ENCODE data around the gene CHRND. TPM values are rescaled to one million over a fixed set of nuclear protein-coding genes. Genes with fewer than 3 reads are reported as not detected.

CHRND gene
- total and polyA plus RNA-seq, 2 of the 8 experiments (the other 6 are each of a cell fraction or from before 2014, with no cell fraction given): 0.24 TPM; not detected in 1

GRCh38 chr2:232520489-232520888 is 5.5 kb upstream of the CHRND start:
- Histone ChIP-seq H2BK15ac (ENCODE audit: low read length) (no peak overlapping the region), H2BK120ac (replicated peaks; ENCODE audit: low read depth, low read length) (no peak overlapping the region), H3K4me2 (ENCODE audit: insufficient read depth in 1 of 2, low read depth in 2 of 2, low read length in 2 of 2) (no peak overlapping the region), H3K9ac (replicated peaks in 1 of 4; ENCODE audit: extremely low read depth in 1 of 4, low read depth in 3 of 4, low read length in 3 of 4) (no peak overlapping the region), H2BK20ac (ENCODE audit: low read length) (no peak overlapping the region), H3K4me3 (ENCODE audit: extremely low read depth in 1 of 4, insufficient read depth in 2 of 4, low read depth in 3 of 4, low read length in 4 of 4) (no peak overlapping the region), H3K4me1 (replicated peaks in 1 of 4; ENCODE audit: control insufficient read depth in 3 of 4, insufficient read depth in 4 of 4, low read length in 3 of 4) (peaks cover 0 to 22% (median 7%) of the 10 kb centered on the region in 4 experiments; a peak in 5 of 7 replicates), H3K9me3 (ENCODE audit: insufficient read depth in 2 of 2, low read depth in 1 of 2, low read length in 1 of 2) (no peaks in the 10 kb centered on the region), H3K27me3 (replicated peaks in 1 of 4; ENCODE audit: control insufficient read depth in 3 of 4, extremely low read depth in 1 of 4, insufficient read depth in 3 of 4, low read length in 3 of 4) (peaks cover 19 to 43% (median 37%) of the 10 kb centered on the region in 4 experiments), H3K79me1 (ENCODE audit: low read depth, low read length) (no peaks in the 10 kb centered on the region), H3K4ac (replicated peaks; ENCODE audit: insufficient read length, low read depth, low read length) (no peak overlapping the region), H2AFZ (ENCODE audit: low read length) (no peak overlapping the region), H3K36me3 (ENCODE audit: control insufficient read depth in 2 of 4, insufficient read depth in 4 of 4, low read length in 3 of 4) (no peaks in the 10 kb centered on the region), H2BK12ac (ENCODE audit: low read depth, low read length) (no peak overlapping the region), H3K23ac (ENCODE audit: insufficient read length) (no peak overlapping the region), H4K20me1 (replicated peaks in 1 of 2; ENCODE audit: control insufficient read depth in 1 of 2, insufficient read depth in 2 of 2, low read length in 2 of 2) (peaks cover 3 to 4% of the 10 kb centered on the region in 2 experiments), H4K5ac (ENCODE audit: insufficient read length, low read depth, low read length) (no peak overlapping the region), H2AK5ac (ENCODE audit: low read depth, low read length) (no peak overlapping the region), H3K79me2 (ENCODE audit: control insufficient read depth in 1 of 2, insufficient read depth in 2 of 2, low read length in 2 of 2) (no peaks in the 10 kb centered on the region), H3K23me2 (ENCODE audit: low read depth, low read length) (peaks cover 10% of the 10 kb centered on the region; the same call in 1 of the 2 replicates), H2BK5ac (ENCODE audit: low read depth, low read length) (no peak overlapping the region), H3K18ac (ENCODE audit: extremely low read depth, low read length) (no peak overlapping the region), H3K27ac (ENCODE audit: low read depth, low read length) (no peak overlapping the region), H4K91ac (replicated peaks; ENCODE audit: insufficient read length, low read length) (no peak overlapping the region), H3K14ac (ENCODE audit: insufficient read length) (no peak overlapping the region), H4K8ac (ENCODE audit: extremely low read depth, insufficient read depth, low read length) (no peak overlapping the region), H3K56ac (replicated peaks; ENCODE audit: insufficient read length, low read depth, low read length) (no peak overlapping the region)
- FAIRE-seq: no peak
- 84% methylated on average over 13 of the region's 15 CpGs; no CpG with 5 or more reads in 1 of the 2 experiments for WGBS, 2 experiments (ENCODE audit: extremely low coverage in 1 of 2, insufficient coverage in 1 of 2, insufficient read length in 1 of 2, insufficient replicate concordance in 2 of 2, low coverage in 1 of 2, low lambda C conversion rate in 2 of 2, missing lambda C conversion rate in 1 of 2)
- POLR2A ChIA-PET (ENCODE audit: partially characterized antibody): interaction anchor here (0.5 to 1.7 kb wide), 4 partner anchors 12 to 129 kb away, joined by 3 to 5 read pairs (median 4); partner anchors contain the start of genes EIF4E2 and TIGD1
- CTCF ChIA-PET (ENCODE audit: partially characterized antibody): interaction anchor here (0.7 to 10.6 kb wide), 30 partner anchors 11 to 194 kb away, joined by 3 to 176 read pairs (median 6); partner anchors contain the start of gene CHRNG
- no peak for TF ChIP-seq SUZ12 (IDR thresholded peaks at IDR 0.05; ENCODE audit: low read length)
- peak; percentile 31; the same call in 1 of the 2 replicates for TF ChIP-seq SP1 (IDR thresholded peaks at IDR 0.05; ENCODE audit: low read depth, low read length)
- TF ChIP-seq, protein P1, sequence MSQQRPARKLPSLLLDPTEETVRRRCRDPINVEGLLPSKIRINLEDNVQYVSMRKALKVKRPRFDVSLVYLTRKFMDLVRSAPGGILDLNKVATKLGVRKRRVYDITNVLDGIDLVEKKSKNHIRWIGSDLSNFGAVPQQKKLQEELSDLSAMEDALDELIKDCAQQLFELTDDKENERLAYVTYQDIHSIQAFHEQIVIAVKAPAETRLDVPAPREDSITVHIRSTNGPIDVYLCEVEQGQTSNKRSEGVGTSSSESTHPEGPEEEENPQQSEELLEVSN (IDR thresholded peaks at IDR 0.05): no peak
- no peak for TF ChIP-seq KDM1A (IDR thresholded peaks at IDR 0.05; ENCODE audit: borderline replicate concordance, low read length)
- TF ChIP-seq CBX8 (IDR thresholded peaks at IDR 0.05; ENCODE audit: borderline replicate concordance, low read depth, low read length): no peak
- TF ChIP-seq ATF2 (IDR thresholded peaks at IDR 0.05; ENCODE audit: low read length): no peak
- TF ChIP-seq CHD1 (IDR thresholded peaks at IDR 0.05; ENCODE audit: low read depth, low read length): no peak
- DNase-seq (ENCODE audit: low read depth in 1 of 2, low spot score in 2 of 2): no peak
